Measurements from ENCODE around the gene ESYT3. TPM values are rescaled to one million over a fixed set of nuclear protein-coding genes. Genes with fewer than 3 reads are reported as not detected.

The ESYT3 gene
- total and polyA plus RNA-seq, 9 donors, result 0.48 to 2.0 (median 0.77) TPM

DNA sequence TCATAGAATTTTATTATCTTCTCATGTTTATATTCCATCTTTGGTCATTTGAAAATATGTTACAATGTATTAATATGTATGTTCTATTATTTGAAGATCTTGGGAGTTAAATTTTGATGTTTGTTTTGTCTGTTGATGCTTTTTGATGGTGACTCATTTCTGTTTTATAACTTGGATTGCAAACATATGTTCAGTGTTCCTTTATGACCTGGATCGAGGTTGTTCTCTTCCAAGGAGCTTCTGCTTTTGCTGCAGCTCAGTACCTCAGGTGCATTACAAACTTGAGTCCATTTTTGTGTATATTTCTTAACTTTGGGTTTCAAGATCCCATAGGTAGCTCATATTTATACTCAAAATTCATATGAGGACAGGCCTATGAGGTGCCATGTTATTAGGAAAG lies 37.1 kb downstream of the ESYT3 start:
- H3K27me3 ChIP-seq, result no peaks in the 10 kb centered on the region
- H3K36me3 ChIP-seq, result no peaks in the 10 kb centered on the region
- whole genome bisulfite sequencing, 3 donors, result 27 to 59% (median 31%) methylated on average over 1 of the region's 1 CpG
- no peak overlapping the region for H3K4me3 ChIP-seq
- TF ChIP-seq EP300 (IDR thresholded peaks at IDR 0.05) (no peak), POLR2A (IDR thresholded peaks at IDR 0.05) (no peak)
- TF ChIP-seq, protein P1, sequence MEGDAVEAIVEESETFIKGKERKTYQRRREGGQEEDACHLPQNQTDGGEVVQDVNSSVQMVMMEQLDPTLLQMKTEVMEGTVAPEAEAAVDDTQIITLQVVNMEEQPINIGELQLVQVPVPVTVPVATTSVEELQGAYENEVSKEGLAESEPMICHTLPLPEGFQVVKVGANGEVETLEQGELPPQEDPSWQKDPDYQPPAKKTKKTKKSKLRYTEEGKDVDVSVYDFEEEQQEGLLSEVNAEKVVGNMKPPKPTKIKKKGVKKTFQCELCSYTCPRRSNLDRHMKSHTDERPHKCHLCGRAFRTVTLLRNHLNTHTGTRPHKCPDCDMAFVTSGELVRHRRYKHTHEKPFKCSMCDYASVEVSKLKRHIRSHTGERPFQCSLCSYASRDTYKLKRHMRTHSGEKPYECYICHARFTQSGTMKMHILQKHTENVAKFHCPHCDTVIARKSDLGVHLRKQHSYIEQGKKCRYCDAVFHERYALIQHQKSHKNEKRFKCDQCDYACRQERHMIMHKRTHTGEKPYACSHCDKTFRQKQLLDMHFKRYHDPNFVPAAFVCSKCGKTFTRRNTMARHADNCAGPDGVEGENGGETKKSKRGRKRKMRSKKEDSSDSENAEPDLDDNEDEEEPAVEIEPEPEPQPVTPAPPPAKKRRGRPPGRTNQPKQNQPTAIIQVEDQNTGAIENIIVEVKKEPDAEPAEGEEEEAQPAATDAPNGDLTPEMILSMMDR (IDR thresholded peaks at IDR 0.05), result no peak
- intact Hi-C loops (cut with DNase I), result no loop called here
- H3K4me1 ChIP-seq (ENCODE audit: insufficient read depth), result no peaks in the 10 kb centered on the region
- H3K27ac ChIP-seq, result no peak overlapping the region
- DNase-seq, result no peak
- H3K9me3 ChIP-seq, result no peaks in the 10 kb centered on the region

- Histone ChIP-seq H3K36me3 (no peaks in the 10 kb centered on the region), H3K27me3 (no peaks in the 10 kb centered on the region), H3K4me1 (ENCODE audit: insufficient read depth) (no peaks in the 10 kb centered on the region), H3K9me3 (no peaks in the 10 kb centered on the region), H3K27ac (no peak overlapping the region), H3K4me3 (no peak overlapping the region)
- no peak for DNase-seq
- WGBS, 3 donors, result 95% methylated on average over 8 of the region's 8 CpGs
- TF ChIP-seq, protein P1 (IDR thresholded peaks at IDR 0.05), result no peak
- TF ChIP-seq POLR2A (IDR thresholded peaks at IDR 0.05), result no peak
- no peak for TF ChIP-seq EP300 (IDR thresholded peaks at IDR 0.05)
- intact Hi-C loops (cut with DNase I), result no loop called here
Measured at GRCh38 chr3:138472141-138472825, 37.9 kb downstream of the ESYT3 start.

DNA sequence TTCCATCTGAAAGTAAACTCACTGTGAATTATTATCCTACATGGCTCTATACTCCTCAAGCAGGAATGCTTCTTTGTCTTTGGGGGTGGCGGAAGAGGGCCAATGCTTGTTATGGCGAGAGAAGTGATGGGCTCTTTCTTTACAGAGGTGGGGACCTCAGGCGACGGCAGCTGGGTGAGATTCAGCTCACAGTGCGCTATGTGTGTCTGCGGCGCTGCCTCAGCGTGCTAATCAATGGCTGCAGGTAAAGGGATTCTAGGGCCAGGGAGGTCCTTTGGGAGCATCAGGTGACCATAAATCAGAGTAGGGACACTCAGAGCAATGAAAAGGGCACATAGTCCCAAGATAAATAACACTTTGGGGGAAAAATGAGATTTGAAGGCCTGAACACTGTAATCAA lies 39.0 kb downstream of the ESYT3 start:
- Histone ChIP-seq H3K27me3 (no peaks in the 10 kb centered on the region), H3K9me3 (no peaks in the 10 kb centered on the region), H3K27ac (no peak overlapping the region), H3K36me3 (no peaks in the 10 kb centered on the region), H3K4me1 (ENCODE audit: insufficient read depth) (no peaks in the 10 kb centered on the region), H3K4me3 (no peak overlapping the region)
- DNase-seq, result peak in 1 of 5 donors; percentile 1
- intact Hi-C loops (cut with DNase I), result no loop called here
- TF ChIP-seq, protein P1 (IDR thresholded peaks at IDR 0.05), result no peak
- TF ChIP-seq EP300 (IDR thresholded peaks at IDR 0.05), result no peak
- TF ChIP-seq POLR2A (IDR thresholded peaks at IDR 0.05), result no peak
- WGBS, 3 donors, result 98 to 99% (median 98%) methylated on average over 8 of the region's 8 CpGs

DNA sequence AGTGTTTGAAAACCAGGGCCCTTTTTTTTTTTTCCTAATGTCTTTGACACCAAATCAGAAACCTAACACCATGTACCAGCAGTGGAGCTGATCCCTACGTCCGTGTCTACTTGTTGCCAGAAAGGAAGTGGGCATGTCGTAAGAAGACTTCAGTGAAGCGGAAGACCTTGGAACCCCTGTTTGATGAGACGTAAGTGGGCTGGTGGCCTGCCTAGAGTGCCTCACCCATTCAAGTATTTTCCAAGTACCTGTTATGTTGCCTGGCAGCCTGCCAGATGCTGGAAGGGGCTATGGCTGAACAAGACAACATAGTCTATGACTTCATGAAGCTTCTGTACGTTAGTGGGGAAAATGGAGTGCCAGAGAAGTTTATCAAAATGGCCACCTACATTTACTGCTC lies 39.7 kb downstream of the ESYT3 start:
- no peaks in the 10 kb centered on the region for H3K4me1 ChIP-seq (ENCODE audit: insufficient read depth)
- no peaks in the 10 kb centered on the region for H3K36me3 ChIP-seq
- TF ChIP-seq, protein P1 (IDR thresholded peaks at IDR 0.05), result no peak
- TF ChIP-seq EP300 (IDR thresholded peaks at IDR 0.05) (no peak), POLR2A (IDR thresholded peaks at IDR 0.05) (no peak)
- no peaks in the 10 kb centered on the region for H3K27me3 ChIP-seq
- H3K27ac ChIP-seq, result no peak overlapping the region
- intact Hi-C loops (cut with DNase I), result no loop called here
- WGBS, 3 donors, result 74 to 79% (median 77%) methylated on average over 6 of the region's 6 CpGs
- no peaks in the 10 kb centered on the region for H3K9me3 ChIP-seq
- peak in 1 of 5 donors; percentile 33 for DNase-seq
- H3K4me3 ChIP-seq, result no peak overlapping the region
